Smooth muscle cell (in vitro differentiated cells): ENCODE measurements around the gene PRKN. TPM values are rescaled to one million over a fixed set of nuclear protein-coding genes. Genes with fewer than 3 reads are reported as not detected.

ENCODE experiments used
- DNase-seq: peaks from one replicate; lab custom pipeline; 2025; ENCODE audit not compliant: unreplicated experiment; lab: John Stamatoyannopoulos, UW
- H2AFZ ChIP-seq: fragments of 200-600 bp; sonication (generic); 2 replicates; pipeline ENCODE4 v1.6.0; 2016; ENCODE audit warnings: antibody characterized with exemption, low read depth, mild to moderate bottlenecking
- H3F3A ChIP-seq: fragments of 200-600 bp; sonication (generic); 2 replicates; pipeline ENCODE4 v1.6.0; 2017; ENCODE audit warnings: antibody characterized with exemption, low read depth
- H3K27ac ChIP-seq: fragments of 200-600 bp; sonication (generic); 2 replicates; pipeline ENCODE4 v1.5.1; 2016; ENCODE audit warnings: low read depth, mild to moderate bottlenecking
- H3K27me3 ChIP-seq: fragments of 200-600 bp; sonication (generic); 2 replicates; pipeline ENCODE4 v1.6.1; 2016; ENCODE audit warnings: low read depth, mild to moderate bottlenecking
- H3K36me3 ChIP-seq: fragments of 200-600 bp; sonication (generic); 2 replicates; pipeline ENCODE4 v1.5.1; 2016; ENCODE audit warnings: low read depth
- H3K4me1 ChIP-seq: fragments of 200-600 bp; sonication (generic); 2 replicates; pipeline ENCODE4 v1.5.1; 2016; ENCODE audit warnings: low read depth
- H3K4me2 ChIP-seq: fragments of 200-600 bp; sonication (generic); 2 replicates; pipeline ENCODE4 v1.6.0; 2016; ENCODE audit warnings: mild to moderate bottlenecking
- H3K4me3 ChIP-seq: fragments of 200-600 bp; sonication (generic); 2 replicates; pipeline ENCODE4 v1.5.1; 2016; ENCODE audit warnings: mild to moderate bottlenecking
- H3K79me2 ChIP-seq: fragments of 200-600 bp; sonication (generic); 2 replicates; pipeline ENCODE4 v1.6.0; 2016; ENCODE audit warnings: low read depth, mild to moderate bottlenecking
- H3K9ac ChIP-seq: fragments of 200-600 bp; sonication (generic); 2 replicates; pipeline ENCODE4 v1.6.0; 2016; ENCODE audit warnings: low read depth
- H3K9me3 ChIP-seq: fragments of 200-600 bp; sonication (generic); replicated peaks from 2 replicates; pipeline ENCODE4 v1.5.1; 2016; ENCODE audit warnings: low read depth
- H4K20me1 ChIP-seq: fragments of 200-600 bp; sonication (generic); 2 replicates; pipeline ENCODE4 v1.6.0; 2016; ENCODE audit warnings: low read depth
- WGBS: methylation state at CpG from one replicate; pipeline ENCODE4 v1.1.7; 2016; ENCODE audit warnings: low lambda C conversion rate; 5-methylcytosine and 5-hydroxymethylcytosine counted together
- polyA plus RNA-seq: library from polyadenylated mRNA; unstranded; fragments of >200 nt; fragmentation: Nextera tagmentation; extraction: Ambion mirVana; gene quantifications from 2 replicates; pipeline ENCODE4 v1.2.1, GENCODE V29; 2016
- total RNA-seq: library from RNA; depleted of rRNA; stranded (reverse); fragments of >200 nt; gene quantifications from 2 replicates; pipeline ENCODE4 v1.2.3, GENCODE V29; 2014
- TF ChIP-seq, protein P1 (sequence below): fragments of 200-600 bp; sonication (generic); IDR thresholded peaks from 2 replicates; pipeline ENCODE4 v1.5.1; 2017; ENCODE audit warnings: borderline replicate concordance, mild to moderate bottlenecking, antibody characterized with exemption; ENCODE audit not compliant: insufficient read depth, poor library complexity, severe bottlenecking

The PRKN gene
- total and polyA plus RNA-seq, 2 experiments from 2014 or later: 0.81 to 5.1 TPM

DNA sequence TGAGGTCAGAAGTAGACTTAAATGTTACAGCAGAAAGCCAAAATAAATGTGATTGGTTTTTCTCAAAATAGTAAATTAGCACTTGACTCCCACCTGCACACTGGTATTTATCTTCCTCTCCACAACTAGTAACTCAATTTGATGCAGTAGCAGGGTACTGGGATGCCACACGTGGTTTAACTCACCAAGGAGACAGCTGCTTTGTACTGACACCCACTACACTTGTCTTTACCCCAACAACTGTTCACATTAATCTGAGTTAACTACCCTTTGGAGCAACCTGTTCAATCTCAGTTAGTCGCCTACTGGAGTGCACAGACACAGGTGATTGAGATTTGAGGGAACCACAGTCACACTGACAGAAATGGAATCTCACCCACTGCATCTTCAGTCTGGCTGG is 242.1 kb downstream of the PRKN start:
- Histone ChIP-seq H3F3A (no peaks in the 10 kb centered on the region), H2AFZ (no peak overlapping the region), H3K9me3 (no peaks in the 10 kb centered on the region), H3K4me1 (no peaks in the 10 kb centered on the region), H4K20me1 (no peaks in the 10 kb centered on the region), H3K4me2 (no peak overlapping the region), H3K4me3 (no peak overlapping the region), H3K27ac (no peak overlapping the region), H3K9ac (no peak overlapping the region), H3K79me2 (no peaks in the 10 kb centered on the region), H3K36me3 (no peaks in the 10 kb centered on the region), H3K27me3 (no peaks in the 10 kb centered on the region)
- WGBS: 69% methylated on average over 2 of the region's 2 CpGs
- DNase-seq: no peak
- TF ChIP-seq, protein P1, sequence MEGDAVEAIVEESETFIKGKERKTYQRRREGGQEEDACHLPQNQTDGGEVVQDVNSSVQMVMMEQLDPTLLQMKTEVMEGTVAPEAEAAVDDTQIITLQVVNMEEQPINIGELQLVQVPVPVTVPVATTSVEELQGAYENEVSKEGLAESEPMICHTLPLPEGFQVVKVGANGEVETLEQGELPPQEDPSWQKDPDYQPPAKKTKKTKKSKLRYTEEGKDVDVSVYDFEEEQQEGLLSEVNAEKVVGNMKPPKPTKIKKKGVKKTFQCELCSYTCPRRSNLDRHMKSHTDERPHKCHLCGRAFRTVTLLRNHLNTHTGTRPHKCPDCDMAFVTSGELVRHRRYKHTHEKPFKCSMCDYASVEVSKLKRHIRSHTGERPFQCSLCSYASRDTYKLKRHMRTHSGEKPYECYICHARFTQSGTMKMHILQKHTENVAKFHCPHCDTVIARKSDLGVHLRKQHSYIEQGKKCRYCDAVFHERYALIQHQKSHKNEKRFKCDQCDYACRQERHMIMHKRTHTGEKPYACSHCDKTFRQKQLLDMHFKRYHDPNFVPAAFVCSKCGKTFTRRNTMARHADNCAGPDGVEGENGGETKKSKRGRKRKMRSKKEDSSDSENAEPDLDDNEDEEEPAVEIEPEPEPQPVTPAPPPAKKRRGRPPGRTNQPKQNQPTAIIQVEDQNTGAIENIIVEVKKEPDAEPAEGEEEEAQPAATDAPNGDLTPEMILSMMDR: no peak

DNA sequence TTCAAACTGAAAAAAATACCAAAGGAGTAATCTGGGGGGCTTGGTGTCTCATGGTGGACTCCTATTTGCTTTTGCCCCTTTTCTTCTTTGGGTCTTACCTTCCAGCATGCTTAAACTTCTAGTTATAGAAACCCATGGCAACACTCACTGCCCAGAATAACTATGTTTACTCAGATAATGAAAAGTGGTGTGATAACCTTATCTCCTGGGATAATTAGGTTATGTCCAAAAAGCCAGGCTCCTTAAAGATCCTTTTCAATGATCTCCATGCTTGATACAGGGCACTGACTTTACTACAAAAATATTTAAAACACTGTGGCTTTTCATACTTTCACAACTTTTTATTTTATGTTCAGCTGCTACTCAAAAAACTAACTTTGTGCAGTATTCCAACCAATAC is 245.6 kb downstream of the PRKN start:
- Histone ChIP-seq H2AFZ (no peak overlapping the region), H3K36me3 (no peaks in the 10 kb centered on the region), H3K79me2 (no peaks in the 10 kb centered on the region), H3K4me3 (no peak overlapping the region), H3F3A (no peaks in the 10 kb centered on the region), H3K27ac (no peak overlapping the region), H3K27me3 (no peaks in the 10 kb centered on the region), H3K4me1 (no peaks in the 10 kb centered on the region), H3K9me3 (no peaks in the 10 kb centered on the region), H3K4me2 (no peak overlapping the region), H3K9ac (no peak overlapping the region), H4K20me1 (no peaks in the 10 kb centered on the region)
- TF ChIP-seq, protein P1: no peak
- DNase-seq: no peak

DNA sequence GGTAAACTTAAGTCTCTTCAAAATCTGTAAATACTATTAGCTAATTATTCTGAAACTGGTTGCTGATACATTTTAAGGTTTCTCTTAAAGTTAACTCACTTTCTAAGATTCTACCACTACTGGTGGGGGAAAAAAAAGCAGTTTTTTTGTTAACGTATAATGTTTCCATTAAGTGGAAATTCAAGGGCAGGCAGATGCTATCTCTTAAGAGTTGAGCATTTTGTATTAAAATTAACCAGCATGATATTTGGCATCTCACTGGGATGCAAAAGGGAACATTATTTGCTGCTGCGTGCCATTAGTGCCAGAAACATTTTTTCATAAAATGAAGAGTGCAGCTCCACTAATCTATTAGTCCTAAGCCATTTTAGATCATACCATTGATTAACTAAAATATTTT is 246.2 kb downstream of the PRKN start:
- H3K9me3 ChIP-seq: no peaks in the 10 kb centered on the region
- no peak overlapping the region for H3K27ac ChIP-seq
- H3F3A ChIP-seq: no peaks in the 10 kb centered on the region
- H3K4me1 ChIP-seq: no peaks in the 10 kb centered on the region
- WGBS: 97% methylated on average over 2 of the region's 2 CpGs
- H3K79me2 ChIP-seq: no peaks in the 10 kb centered on the region
- TF ChIP-seq, protein P1: no peak
- H3K4me3 ChIP-seq: no peak overlapping the region
- DNase-seq: no peak
- H3K36me3 ChIP-seq: no peaks in the 10 kb centered on the region
- H2AFZ ChIP-seq: no peak overlapping the region
- no peak overlapping the region for H3K4me2 ChIP-seq
- H3K27me3 ChIP-seq: no peaks in the 10 kb centered on the region
- H4K20me1 ChIP-seq: no peaks in the 10 kb centered on the region
- H3K9ac ChIP-seq: no peak overlapping the region

DNA sequence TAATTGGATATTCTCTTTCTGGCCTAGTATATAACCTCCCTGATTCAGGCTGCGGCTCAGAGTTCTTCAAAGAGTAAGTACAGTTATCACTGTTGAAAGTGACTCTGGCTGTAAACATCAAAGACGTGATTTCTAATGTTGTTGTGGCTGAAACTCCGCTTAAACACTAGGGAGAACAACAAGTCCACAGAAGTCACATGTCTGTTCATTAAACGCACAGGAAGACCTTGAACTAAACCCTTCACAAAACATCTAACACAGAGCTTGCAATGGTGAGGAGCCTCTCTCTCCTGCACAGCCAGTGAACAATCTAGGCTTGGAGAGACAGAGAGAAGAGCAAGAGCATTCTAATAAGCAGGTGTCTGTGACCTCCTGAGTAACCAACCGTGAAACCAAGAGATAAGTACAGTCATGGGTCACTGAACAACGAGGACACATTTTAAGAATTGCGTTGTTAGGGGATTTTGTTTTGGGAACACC is 249.3 kb downstream of the PRKN start:
- Histone ChIP-seq H3K27ac (no peak overlapping the region), H3K4me1 (no peaks in the 10 kb centered on the region), H3K9me3 (no peaks in the 10 kb centered on the region), H3F3A (no peaks in the 10 kb centered on the region), H3K36me3 (no peaks in the 10 kb centered on the region), H3K27me3 (no peaks in the 10 kb centered on the region), H3K4me3 (no peak overlapping the region), H2AFZ (no peak overlapping the region), H4K20me1 (no peaks in the 10 kb centered on the region), H3K79me2 (no peaks in the 10 kb centered on the region), H3K9ac (no peak overlapping the region), H3K4me2 (no peak overlapping the region)
- TF ChIP-seq, protein P1: no peak
- no peak for DNase-seq
- WGBS: 89% methylated on average over 7 of the region's 7 CpGs
